SKM-1 (cell line): ENCODE measurements around the gene EBLN2.

ENCODE experiments used
- DNase-seq: peaks from one replicate; lab custom pipeline; 2025; ENCODE audit not compliant: unreplicated experiment; lab: John Stamatoyannopoulos, UW

EBLN2 gene

GRCh38 chr3:73101881-73102280 is 40.4 kb downstream of the EBLN2 start:
- no peak for DNase-seq

- no peak for DNase-seq
These were observed 45.8 kb downstream of the EBLN2 start for GRCh38 chr3:73107215-73107614.

- no peak for DNase-seq
These were observed 46.3 kb downstream of the EBLN2 start for GRCh38 chr3:73107676-73108187.

DNA sequence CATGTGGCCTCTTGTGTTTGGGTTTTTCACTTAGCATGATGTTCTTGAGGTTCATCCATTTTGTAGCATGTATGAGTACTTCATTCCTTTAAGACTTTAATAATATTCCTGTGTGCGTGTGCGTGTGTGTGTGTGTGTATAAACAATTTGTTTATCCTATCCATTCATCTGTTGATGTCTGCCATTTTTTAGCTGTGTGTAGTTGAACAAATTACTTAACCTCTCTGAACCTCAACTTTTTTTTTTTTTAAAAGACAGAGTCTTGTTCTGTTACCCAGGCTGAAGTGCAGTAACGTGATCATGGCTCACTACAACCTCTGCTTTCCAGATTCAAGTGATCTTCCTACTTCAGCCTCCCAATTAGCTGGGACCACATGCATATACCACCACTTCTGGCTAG is 47.3 kb downstream of the EBLN2 start:
- no peak for DNase-seq

- no peak for DNase-seq
These were observed 49.1 kb downstream of the EBLN2 start for GRCh38 chr3:73110530-73110929.
